HG03460 (cell line): ENCODE results near the gene ANKS1B.

Experiments
- ATAC-seq: cut with Tn5 transposase; IDR thresholded peaks from one replicate; pipeline ENCODE4 v1.9.1; 2021; ENCODE audit not compliant: unreplicated experiment

The ANKS1B gene

DNA sequence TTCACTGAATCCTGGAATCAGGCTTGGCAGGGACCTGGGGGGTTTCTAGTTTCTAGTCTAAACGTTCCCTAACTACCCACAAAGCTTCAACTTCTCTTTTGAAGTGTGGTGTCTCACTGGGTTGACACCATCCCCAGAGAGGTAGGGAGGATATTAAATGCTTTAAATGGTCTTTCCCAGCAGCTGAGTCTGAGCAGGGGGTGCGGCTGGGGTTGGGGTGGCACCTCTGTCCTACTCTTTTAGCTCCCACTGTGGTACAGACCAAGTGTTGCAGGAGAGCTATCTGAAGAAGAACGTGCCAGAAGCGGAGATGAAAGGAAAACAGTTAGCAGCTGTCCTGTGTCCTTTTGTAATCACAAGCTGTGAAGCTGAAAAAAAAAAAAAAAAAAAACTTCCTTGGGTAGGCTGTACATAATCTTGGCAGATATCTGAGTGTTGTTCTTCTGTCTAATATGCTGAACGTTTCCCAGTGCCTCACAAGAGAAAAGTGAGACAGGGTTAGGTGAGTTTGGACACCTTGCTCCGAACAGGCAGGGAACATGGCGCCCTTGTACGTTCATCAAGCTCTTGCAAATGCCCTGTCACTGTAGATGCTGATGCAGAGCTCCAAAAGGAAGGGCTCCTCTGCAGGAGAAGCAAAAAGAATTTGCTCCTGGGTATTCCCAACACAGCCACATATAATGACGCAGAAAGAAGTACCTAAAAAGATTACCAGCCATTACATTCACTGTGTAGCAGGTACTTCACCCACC lies 892.5 kb downstream of the ANKS1B start:
- no peak for ATAC-seq

DNA sequence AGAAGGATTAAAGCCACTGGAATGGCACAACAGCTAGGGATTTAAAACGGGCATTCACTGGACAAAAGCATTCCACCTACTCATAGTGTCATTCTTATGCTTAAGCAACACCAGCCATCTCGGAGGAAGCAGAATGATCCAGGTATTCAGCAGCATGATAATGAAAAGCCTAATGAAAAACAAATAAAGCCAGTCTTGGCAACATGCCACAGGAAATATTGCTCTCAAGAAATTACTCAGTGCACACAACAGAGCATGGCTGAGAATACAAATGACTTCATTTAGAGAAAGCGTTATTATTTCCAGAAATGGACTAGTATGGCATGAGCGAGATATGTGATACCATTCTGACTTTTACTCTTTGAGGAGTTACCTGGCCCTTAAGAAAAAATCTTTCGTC lies 897.5 kb downstream of the ANKS1B start:
- ATAC-seq = no peak

DNA sequence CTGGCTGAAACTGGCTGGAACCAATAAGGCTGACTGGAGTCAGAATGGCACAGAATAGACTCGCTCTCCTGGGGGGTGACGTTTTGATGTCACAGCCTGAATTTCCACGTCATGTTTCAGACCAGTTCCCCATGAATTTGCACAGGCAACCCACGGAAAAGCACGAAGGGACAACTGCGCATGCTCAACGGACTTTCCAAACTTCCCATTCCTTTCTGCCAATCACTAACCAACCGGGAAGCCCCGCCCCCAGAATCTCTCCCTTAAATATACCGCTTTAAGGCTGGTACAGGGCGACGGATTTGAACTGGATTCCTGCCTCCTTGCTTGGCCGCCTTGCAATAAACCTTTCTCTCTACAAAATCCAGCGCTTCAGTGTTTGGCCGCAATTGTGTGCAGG lies 904.9 kb downstream of the ANKS1B start:
- no peak for ATAC-seq

DNA sequence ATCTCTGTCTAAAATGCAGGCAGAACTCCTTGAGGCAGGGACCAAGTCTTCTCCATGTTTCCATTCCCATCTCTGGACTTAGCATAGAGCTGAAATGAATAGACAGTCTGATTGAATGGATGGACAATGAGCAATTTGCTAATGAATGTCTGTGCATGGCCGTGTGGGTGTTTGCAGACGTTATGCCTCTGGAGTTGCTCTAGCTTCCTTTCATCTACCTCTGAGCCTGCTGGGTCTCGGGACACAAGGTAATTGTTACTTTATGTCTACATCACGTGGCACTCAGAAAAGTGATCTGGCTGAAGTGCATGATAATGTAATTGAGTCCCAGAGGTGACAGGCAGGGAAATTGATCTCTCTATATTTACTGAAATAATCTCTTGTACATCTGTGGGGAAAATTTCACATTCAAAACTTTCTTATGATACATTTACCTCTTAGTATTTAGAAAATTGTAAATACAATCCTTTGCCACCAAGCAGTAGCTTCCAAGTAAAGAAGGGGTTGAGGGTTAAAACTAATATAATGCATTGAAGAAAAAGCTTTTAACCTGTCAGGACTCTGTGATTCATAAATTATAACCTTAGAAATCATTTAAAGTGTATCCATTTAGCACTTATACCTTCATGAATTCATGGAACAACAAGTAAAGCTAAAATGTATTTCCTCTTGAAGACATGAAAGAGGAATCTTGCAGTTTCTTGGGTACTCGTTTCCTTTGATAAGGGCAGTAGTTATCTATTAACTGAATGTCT lies 915.6 kb downstream of the ANKS1B start:
- ATAC-seq = no peak

DNA sequence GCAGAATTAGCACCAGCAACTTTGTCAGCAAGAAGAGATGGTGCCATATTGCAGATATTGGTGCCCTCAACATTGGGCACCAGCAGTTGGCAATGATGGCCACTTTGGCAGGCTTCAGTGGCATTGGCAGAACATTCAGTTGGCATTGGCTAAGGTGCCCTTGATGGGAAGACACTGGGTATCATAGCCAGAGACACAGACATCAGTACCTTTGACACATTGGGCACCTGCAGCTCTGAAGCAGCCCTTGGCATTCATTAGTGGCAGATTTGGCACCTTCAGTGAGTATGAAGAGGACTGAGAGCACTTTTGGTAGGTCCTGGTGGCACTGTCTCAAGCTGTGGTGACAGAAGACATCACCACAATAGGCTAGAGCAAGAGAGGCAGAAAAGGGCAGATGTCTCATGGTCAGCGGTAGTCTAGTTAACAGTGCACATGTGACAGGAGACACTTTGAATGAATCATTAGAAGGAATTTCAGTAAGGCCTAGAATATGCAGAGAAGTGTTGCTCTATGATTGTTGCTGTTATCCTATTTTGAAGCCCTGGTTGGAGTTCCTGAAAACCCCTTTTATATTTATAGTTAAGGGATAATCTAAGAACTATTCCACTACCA lies 917.5 kb downstream of the ANKS1B start:
- no peak for ATAC-seq

DNA sequence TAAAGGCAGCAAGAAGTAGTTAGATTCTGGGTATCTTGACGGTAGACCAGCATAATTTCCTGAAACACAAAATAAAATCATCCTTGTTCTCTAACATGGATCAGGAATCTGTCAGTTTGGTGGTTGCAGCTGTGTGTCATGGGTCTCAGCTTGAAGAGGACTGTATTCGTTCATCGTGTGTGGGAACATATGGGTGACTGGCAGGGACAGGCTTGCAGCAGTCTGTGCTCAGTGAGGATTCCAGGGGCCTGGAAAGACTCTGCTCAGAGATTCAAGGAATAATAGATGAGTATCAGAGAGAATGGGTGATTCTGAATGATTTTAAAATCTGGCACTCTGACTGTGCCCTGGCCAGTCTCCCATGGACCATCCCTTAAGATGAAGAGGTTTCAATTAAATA lies 918.0 kb downstream of the ANKS1B start:
- ATAC-seq = no peak

DNA sequence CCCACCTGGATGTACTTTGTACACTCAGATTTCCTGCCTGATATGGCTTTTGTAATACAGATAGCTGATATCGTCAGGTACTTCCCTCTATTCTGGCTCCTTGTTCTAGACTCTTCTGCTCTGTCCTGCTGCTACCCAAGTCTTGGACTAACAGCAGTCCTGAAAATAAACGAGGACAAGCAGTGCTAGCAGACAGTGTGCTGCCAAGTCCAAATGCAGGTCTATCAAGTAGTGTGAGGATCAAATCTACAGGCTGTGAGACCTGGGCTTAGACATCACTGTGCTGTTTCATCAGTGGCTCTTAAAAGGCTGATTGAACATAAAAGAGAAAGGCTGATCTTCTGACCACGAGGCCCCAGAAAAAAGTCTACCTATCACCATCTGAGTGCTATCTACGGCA lies 921.6 kb downstream of the ANKS1B start:
- no peak for ATAC-seq

DNA sequence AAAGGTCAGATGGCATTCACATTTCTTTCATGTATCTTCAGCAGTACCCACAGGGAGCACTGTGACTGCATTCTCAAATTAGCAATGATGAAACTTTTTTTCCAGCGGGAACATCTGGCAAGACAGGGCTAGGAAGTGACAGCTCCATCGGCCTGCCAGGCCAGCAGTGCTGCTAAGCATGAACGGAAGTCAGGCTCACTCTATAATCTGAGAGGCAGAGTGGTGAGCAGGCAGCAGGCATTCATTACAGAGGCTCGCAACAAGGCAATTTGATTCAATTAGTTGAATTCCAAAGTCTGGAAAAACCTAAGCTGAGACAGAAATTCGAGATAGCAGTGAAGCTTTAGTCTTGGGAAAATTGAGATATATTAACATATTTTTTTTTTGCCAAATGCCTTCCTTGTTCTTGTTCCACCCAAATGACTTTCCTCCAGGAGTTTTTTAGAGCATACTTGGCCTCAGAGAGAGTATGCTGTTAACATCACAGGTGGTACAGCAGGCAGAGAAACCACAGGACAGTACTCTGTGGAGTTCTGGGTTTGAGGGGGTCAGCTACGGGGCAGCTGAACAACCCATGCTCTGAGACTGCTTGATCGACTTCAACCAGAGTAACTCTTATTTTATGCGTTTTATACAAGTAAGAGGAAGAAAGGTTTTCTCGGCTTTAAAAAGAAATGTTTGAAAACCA lies 924.8 kb downstream of the ANKS1B start:
- ATAC-seq = no peak

DNA sequence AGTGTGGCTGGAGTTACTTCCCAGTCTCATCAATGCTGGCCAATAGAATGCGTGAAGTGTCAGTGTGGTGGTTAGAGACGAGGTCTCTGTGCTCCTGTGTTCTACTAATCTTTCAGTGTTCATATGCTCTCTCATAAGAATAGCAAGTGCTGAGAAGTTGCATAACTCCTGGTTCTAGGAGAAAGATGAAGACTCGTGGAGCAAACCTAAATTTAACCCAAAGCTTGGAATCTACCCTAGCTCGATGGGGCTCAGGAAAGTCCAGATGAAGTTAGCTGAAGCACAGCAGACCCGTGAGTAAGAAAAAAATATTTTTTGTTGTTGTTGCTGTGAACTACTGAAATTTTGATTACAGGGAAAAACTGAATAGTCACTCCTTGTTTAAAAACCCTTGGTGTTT lies 927.1 kb downstream of the ANKS1B start:
- no peak for ATAC-seq

DNA sequence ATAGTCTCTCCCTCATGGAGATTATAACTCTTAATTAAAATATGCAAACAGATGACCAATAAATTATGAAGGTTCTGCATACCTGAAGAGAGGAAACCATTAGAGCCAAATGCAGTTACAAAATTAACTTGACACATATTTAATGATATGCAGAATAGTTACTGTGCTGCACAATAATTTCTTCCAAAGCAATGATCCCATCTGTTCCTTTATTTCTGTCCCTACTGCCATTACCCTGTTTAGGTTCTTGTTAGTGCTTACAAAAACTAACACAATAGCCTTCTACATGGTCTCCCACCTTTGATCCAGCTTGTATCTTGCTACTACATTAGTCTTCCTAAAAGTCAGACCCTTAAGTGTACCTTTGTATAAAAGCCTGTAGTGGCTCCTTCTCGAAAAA lies 928.5 kb downstream of the ANKS1B start:
- ATAC-seq = no peak

DNA sequence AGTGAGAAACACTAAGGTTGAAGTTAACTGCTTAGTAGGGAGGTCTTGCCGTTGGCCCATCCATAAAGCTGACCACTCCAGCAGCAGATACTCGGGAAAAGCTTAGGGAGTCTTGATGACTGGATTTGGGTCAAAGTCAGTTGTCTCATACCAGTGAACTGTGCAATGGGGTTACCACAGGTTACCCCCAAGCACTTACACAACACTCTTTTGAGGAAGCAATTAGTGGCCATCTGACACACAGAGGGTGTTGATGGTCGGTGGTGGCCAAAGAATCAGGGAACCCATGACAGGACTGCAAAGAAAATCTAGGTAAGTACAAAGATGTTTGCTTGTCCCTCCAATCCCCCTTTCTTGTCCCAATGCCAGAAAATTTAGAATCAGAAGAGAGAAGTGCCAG lies 929.4 kb downstream of the ANKS1B start:
- no peak for ATAC-seq

DNA sequence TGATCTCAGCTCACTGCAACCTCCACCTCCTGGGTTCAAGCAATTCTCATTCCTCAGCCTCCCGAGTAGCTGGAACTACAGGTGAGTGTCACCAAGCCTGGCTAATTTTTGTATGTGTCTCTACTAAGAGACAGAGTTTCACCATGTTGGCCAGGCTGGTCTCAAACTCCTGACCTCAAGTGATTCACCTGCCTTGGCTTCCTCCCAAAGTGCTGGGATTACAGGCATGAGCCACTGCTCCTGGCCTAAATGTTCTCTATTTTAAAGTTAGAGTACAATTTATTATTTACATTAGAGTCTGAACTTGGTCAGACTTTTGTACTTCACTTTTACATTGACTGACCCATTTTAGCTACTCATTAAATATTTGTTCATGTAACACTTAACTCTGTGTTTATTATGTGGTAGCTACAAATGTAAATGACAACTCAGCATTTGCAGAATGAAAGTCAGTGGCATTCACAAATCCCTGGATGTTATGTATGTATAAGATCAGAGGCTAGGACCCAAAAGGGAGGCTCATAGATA lies 930.1 kb downstream of the ANKS1B start:
- ATAC-seq = no peak

DNA sequence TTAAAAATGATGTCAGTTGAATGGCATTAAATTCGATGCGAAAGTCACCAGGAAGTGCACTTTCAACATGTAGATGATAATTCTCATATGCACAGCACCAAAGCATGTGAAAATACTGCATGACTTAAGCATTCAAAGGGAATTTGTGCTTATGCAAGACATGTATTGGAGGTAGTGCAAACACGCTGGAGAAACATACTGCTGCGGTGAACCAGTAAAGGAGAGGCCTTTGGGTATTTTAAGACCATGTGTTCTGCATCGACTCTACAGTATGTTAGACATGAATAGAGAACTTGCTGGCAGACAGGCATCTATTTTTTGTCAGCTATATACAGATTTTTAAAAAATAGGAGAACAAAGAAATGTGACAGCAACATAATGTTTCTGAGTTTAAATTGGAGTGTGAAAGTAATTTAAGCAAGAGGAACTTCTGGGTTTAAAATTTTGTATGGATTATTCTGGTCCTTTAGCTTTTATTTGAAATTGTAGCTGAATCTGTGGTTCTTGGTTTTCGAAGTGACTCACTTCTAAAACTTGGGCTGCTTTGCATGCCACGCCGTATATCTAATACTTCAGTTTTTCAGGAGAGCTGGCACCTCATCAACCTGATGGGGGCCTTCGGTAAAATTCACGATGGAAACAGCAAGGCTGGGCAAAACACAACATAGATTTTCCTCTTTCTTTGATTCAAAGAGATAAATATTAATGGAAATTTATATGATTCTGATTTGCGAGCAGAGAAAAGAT lies 930.9 kb downstream of the ANKS1B start:
- no peak for ATAC-seq

DNA sequence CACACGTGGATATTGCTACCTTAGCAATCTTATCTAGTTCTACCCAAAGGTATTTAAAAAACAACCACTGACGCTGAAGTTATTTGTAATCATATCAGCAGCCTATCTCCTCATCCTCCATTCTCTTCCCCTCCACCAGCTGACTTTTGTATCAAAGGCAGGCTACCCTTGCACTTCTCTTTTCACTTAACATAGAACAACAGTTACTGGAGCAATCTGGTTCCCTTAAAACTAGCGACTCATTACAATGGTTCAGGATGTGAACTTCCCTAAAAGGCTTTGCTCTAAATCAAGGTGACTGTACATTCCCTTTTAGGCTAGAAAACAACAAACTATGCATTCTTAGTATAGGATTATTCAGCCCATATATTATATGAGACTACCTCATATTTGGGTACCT lies 935.0 kb downstream of the ANKS1B start:
- no peak for ATAC-seq

DNA sequence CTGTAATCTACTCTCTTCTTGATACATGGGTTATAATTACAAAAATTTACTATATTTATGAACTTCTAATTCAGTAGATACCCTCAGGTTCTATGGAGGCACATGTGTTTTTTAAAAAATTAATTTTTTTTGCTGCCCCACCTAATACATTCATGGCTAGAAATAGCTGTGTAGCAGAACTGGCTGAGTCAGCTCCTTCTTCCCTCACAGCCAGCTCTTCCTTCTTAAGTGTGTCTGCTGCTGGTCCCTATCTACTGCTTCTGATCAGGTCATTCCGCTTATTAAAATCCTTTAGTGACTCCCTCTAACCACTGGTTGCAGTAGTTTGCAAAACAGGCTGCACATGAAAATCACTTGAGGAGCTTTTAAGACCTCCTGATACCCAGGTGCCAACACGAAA lies 939.6 kb downstream of the ANKS1B start:
- no peak for ATAC-seq

DNA sequence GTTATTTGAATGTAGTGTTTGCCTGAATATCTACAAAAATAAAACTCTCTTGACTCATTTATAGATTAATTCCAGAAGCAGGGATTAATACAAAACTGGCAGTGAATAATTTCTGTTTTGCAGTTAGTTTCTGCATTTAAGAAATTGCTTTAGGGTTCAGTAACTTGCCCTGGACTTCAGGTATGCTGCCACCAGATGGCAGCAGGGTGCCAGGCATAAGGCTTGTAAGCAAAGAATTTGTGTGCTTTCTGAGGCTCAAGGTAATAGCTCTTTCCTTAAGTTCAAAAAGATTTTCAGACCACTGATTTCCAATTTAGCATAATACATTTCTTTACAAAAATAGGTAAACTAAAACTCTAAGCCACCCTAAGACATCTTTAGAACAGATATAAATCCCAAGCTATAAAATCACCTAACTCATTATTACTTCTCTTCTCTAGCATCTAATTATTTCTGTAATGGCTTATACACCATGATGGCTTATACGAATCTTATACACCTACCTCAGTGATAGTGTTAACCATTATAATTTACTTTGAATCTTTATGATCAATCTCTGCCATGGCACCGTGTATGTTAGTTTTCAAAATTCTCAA lies 941.3 kb downstream of the ANKS1B start:
- no peak for ATAC-seq

DNA sequence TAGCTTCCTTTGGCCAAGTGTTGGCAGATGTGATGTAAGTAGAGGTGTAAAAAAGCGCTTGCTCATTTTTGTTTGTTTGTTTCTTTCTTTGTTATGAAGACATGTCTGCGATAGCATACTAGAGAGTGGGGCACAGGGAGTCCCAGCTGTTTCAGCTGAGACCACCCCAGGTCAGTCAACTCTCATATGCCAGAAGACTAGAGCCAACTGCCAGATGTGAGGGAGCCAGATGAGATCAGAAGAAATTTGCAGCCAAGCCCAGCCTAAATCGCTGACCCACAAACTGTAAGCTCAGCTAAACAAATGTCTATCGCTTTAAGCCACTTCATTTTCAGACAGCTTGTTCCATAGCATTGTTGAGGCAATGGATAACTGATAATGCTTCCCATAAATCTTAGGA lies 942.5 kb downstream of the ANKS1B start:
- no peak for ATAC-seq

DNA sequence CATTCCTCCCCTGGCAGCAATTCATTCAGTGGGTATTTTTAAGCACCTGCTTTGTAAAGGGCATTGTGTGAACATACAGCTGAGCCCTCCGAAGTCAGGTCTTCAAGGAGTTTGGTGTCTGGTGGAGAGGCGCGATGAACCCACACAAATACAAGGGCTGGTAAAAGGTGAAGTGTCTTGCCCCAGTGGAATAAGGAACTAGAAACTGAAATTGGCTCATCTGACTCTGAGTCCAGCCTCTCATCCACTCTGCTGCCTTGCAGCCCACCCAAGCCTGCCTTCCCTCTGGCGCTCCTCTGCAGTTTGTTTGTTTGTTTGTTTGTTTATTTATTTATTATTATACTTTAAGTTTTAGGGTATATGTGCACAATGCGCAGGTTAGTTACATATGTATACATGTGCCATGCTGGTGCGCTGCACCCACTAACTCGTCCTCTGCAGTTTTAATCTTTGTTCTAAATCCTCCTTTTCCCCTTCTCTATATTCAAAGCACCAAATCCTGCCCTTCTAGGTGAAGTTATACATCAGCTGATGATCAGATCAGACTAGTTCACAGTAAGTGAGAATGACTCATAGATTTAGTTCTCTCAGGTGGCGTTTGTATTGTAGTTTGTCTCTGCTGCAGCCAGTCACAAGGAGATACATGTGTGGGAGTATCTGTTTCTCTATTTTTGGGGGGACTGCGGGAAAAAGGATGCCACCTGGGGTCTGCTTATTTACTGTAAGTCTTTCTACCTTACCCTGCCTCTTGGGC lies 945.2 kb downstream of the ANKS1B start:
- no peak for ATAC-seq

DNA sequence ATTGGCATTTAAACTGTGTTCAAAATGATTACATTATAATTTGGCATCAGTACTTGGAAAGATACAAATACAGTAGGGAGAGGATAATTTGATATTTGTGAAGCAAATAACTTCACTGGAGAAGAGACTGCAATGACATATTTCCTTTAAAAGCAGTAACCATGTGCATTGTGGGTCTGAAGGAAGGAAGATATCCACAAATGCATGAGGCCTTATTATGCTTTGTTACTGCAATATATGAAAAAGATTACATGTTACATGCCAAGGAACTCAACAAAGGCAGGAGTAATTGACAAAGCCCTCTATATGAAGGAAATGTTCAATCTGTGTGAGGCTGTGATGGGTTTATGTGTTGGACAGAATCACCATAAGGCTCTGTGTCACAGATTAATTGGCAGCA lies 948.2 kb downstream of the ANKS1B start:
- no peak for ATAC-seq

DNA sequence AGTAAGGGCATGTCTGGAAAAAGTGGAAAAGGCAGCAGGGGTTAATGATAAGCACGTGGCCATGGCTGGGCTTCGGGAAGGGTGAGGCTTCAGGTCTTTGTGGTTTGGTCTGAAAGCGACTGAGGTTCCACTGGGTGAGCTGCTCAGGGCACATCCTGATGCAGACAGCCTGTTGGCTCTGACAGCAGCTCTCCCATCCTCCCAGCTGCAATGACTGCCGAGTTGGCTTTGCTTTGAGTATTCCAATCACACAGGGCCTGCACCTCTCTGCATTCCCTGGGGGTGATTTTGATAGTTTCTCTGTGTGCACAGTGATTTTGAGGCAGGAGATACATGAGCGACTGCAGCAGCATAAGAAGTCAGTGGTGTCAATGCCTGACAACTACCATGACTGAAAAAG lies 948.9 kb downstream of the ANKS1B start:
- ATAC-seq = no peak
